H1 (cell line): Measurements from ENCODE around the gene LHFPL6. TPM values are rescaled to one million over a fixed set of nuclear protein-coding genes. Genes with fewer than 3 reads are reported as not detected.

Experiments used
- CTCF ChIA-PET: fragments of 300-600 bp; sonication (Branson Sonifier 250); formaldehyde crosslinking; loops from one replicate; lab custom pipeline; 2021; ENCODE audit not compliant: partially characterized antibody; lab: Charles Lee
- POLR2A ChIA-PET: fragments of 300-600 bp; sonication (Branson Sonifier 250); formaldehyde crosslinking; loops from one replicate; lab custom pipeline; 2021; ENCODE audit warnings: inconsistent platforms; ENCODE audit not compliant: partially characterized antibody; lab: Charles Lee
- DNase-seq, 2 experiments: peaks; one replicate each; pipeline versions ENCODE4 v3.0.0 to v3.0.0-alpha.2; 2010 to 2022; ENCODE audit warnings: low spot score in 2 of 2, low read depth in 1 of 2, mixed read lengths in 1 of 2
- FAIRE-seq: peaks from 2 replicates; lab custom pipeline; 2011; peaks lifted over from hg19 to GRCh38; lab: Jason Lieb, UNC
- H2AFZ ChIP-seq: 2 replicates; pipeline ENCODE4 v1.8.1; 2012; ENCODE audit warnings: low read length, inconsistent platforms
- H2AK5ac ChIP-seq: 2 replicates; pipeline ENCODE4 v1.6.1; 2013; ENCODE audit warnings: low read depth, low read length
- H2BK120ac ChIP-seq: replicated peaks from 2 replicates; pipeline ENCODE3; 2013; ENCODE audit warnings: low read depth, low read length, inconsistent platforms
- H2BK12ac ChIP-seq: 2 replicates; pipeline ENCODE4 v1.6.1; 2013; ENCODE audit warnings: low read depth, low read length
- H2BK15ac ChIP-seq: 2 replicates; pipeline ENCODE4 v1.6.1; 2013; ENCODE audit warnings: low read length
- H2BK20ac ChIP-seq: 2 replicates; pipeline ENCODE4 v1.6.1; 2013; ENCODE audit warnings: low read length
- H2BK5ac ChIP-seq: 2 replicates; pipeline ENCODE4 v1.6.1; 2013; ENCODE audit warnings: low read depth, low read length
- H3K14ac ChIP-seq: 2 replicates; pipeline ENCODE4 v1.6.1; 2013; ENCODE audit warnings: inconsistent platforms; ENCODE audit not compliant: insufficient read length
- H3K18ac ChIP-seq: 2 replicates; pipeline ENCODE4 v1.6.1; 2013; ENCODE audit warnings: low read length; ENCODE audit errors: extremely low read depth
- H3K23ac ChIP-seq: 2 replicates; pipeline ENCODE4 v1.6.1; 2013; ENCODE audit warnings: inconsistent platforms; ENCODE audit not compliant: insufficient read length
- H3K23me2 ChIP-seq: 2 replicates; pipeline ENCODE4 v1.6.1; 2013; ENCODE audit warnings: low read depth, low read length
- H3K27ac ChIP-seq: 2 replicates; pipeline ENCODE4 v1.6.1; 2011; ENCODE audit warnings: low read depth, low read length, inconsistent platforms
- H3K27me3 ChIP-seq, 4 experiments: replicated peaks in 1 of 4; 1 replicate in 1 of 4; 2 replicates in 3 of 4; pipeline versions ENCODE4 v1.6.1 to v1.8.1; 2011 to 2013; ENCODE audit warnings: low read length in 3 of 4, mild to moderate bottlenecking in 3 of 4, inconsistent platforms in 2 of 4, mixed read lengths in 2 of 4, moderate library complexity in 1 of 4; ENCODE audit not compliant: control insufficient read depth in 3 of 4, insufficient read depth in 3 of 4; ENCODE audit errors: extremely low read depth in 1 of 4
- H3K36me3 ChIP-seq, 4 experiments: 2 replicates each; pipeline versions ENCODE4 v1.6.1 to v1.8.1; 2011 to 2013; ENCODE audit warnings: mild to moderate bottlenecking in 4 of 4, low read length in 3 of 4, moderate library complexity in 2 of 4, control low read depth in 1 of 4, inconsistent platforms in 1 of 4; ENCODE audit not compliant: insufficient read depth in 4 of 4, control insufficient read depth in 2 of 4
- H3K4ac ChIP-seq: replicated peaks from 2 replicates; pipeline ENCODE3; 2013; ENCODE audit warnings: low read length, low read depth, mixed read lengths, inconsistent platforms; ENCODE audit not compliant: insufficient read length
- H3K4me1 ChIP-seq, 4 experiments: replicated peaks in 1 of 4; 1 replicate in 1 of 4; 2 replicates in 3 of 4; pipeline versions ENCODE4 v1.6.1 to v1.8.1; 2011 to 2013; ENCODE audit warnings: low read length in 3 of 4, inconsistent platforms in 2 of 4, mixed read lengths in 1 of 4; ENCODE audit not compliant: insufficient read depth in 4 of 4, control insufficient read depth in 3 of 4
- H3K4me2 ChIP-seq, 2 experiments: 2 replicates each; pipeline versions ENCODE4 v1.6.1 to v1.8.1; 2011 to 2013; ENCODE audit warnings: low read depth in 2 of 2, low read length in 2 of 2, control low read depth in 1 of 2, inconsistent platforms in 1 of 2, mild to moderate bottlenecking in 1 of 2; ENCODE audit not compliant: insufficient read depth in 1 of 2
- H3K4me3 ChIP-seq, 4 experiments: fragments of 200-600, 300-600 bp in 1 of 4; sonication (generic), shearing (Covaris generic), sonication (Bioruptor Twin) in 1 of 4; 2 replicates each; pipeline versions ENCODE4 v1.5.1 to v1.8.1; 2011 to 2016; ENCODE audit warnings: low read length in 4 of 4, low read depth in 3 of 4, control low read depth in 2 of 4, inconsistent platforms in 2 of 4, mild to moderate bottlenecking in 2 of 4, mixed read lengths in 1 of 4, moderate library complexity in 1 of 4; ENCODE audit not compliant: insufficient read depth in 2 of 4; ENCODE audit errors: extremely low read depth in 1 of 4
- H3K56ac ChIP-seq: replicated peaks from 2 replicates; pipeline ENCODE3; 2013; ENCODE audit warnings: low read depth, mild to moderate bottlenecking, mixed read lengths, low read length, inconsistent platforms; ENCODE audit not compliant: insufficient read length
- H3K79me1 ChIP-seq: 2 replicates; pipeline ENCODE4 v1.6.1; 2013; ENCODE audit warnings: low read depth, low read length, control low read depth
- H3K79me2 ChIP-seq, 2 experiments: 2 replicates each; pipeline versions ENCODE4 v1.6.1 to v1.8.1; 2012 to 2013; ENCODE audit warnings: low read length in 2 of 2, mild to moderate bottlenecking in 2 of 2, inconsistent platforms in 1 of 2; ENCODE audit not compliant: insufficient read depth in 2 of 2, control insufficient read depth in 1 of 2
- H3K9ac ChIP-seq, 4 experiments: replicated peaks in 1 of 4; 1 replicate in 1 of 4; 2 replicates in 3 of 4; pipeline versions ENCODE4 v1.6.1 to v1.8.1; 2011 to 2013; ENCODE audit warnings: low read depth in 3 of 4, low read length in 3 of 4, control low read depth in 2 of 4, mild to moderate bottlenecking in 2 of 4, moderate library complexity in 2 of 4, inconsistent platforms in 1 of 4; ENCODE audit errors: extremely low read depth in 1 of 4
- H3K9me3 ChIP-seq, 2 experiments: 2 replicates each; pipeline versions ENCODE4 v1.6.1 to v1.8.1; 2012 to 2013; ENCODE audit warnings: mild to moderate bottlenecking in 2 of 2, moderate library complexity in 2 of 2, control low read depth in 1 of 2, inconsistent platforms in 1 of 2, low read depth in 1 of 2, low read length in 1 of 2, mixed read lengths in 1 of 2; ENCODE audit not compliant: insufficient read depth in 2 of 2
- H4K20me1 ChIP-seq, 2 experiments: replicated peaks in 1 of 2; 2 replicates each; pipeline versions ENCODE3 to v1.8.1; 2011 to 2013; ENCODE audit warnings: inconsistent platforms in 2 of 2, low read length in 2 of 2, mild to moderate bottlenecking in 1 of 2; ENCODE audit not compliant: insufficient read depth in 2 of 2, control insufficient read depth in 1 of 2
- H4K5ac ChIP-seq: 2 replicates; pipeline ENCODE4 v1.6.1; 2013; ENCODE audit warnings: low read length, low read depth, mixed read lengths, inconsistent platforms; ENCODE audit not compliant: insufficient read length
- H4K8ac ChIP-seq: 2 replicates; pipeline ENCODE4 v1.8.0; 2013; ENCODE audit warnings: mild to moderate bottlenecking, moderate library complexity, low read length, inconsistent platforms; ENCODE audit not compliant: insufficient read depth; ENCODE audit errors: extremely low read depth
- H4K91ac ChIP-seq: replicated peaks from 2 replicates; pipeline ENCODE3; 2013; ENCODE audit warnings: low read length, mixed read lengths, inconsistent platforms; ENCODE audit not compliant: insufficient read length
- BCL11A ChIP-seq, 2 experiments: IDR thresholded peaks; one replicate each; pipeline ENCODE4 v1.6.1; 2011; ENCODE audit warnings: low read depth in 2 of 2, low read length in 2 of 2, mild to moderate bottlenecking in 2 of 2
- CHD2 ChIP-seq: IDR thresholded peaks from 2 replicates; pipeline ENCODE4 v1.6.1; 2012; ENCODE audit warnings: low read length, improper control_type of control experiment
- EZH2 ChIP-seq: fragments of 200-600 bp; sonication (generic); IDR thresholded peaks from 2 replicates; pipeline ENCODE4 v1.7.1; 2012; ENCODE audit warnings: low read depth, mild to moderate bottlenecking, moderate library complexity, low read length, inconsistent platforms; ENCODE audit not compliant: severe bottlenecking
- HDAC6 ChIP-seq: IDR thresholded peaks from one replicate; pipeline ENCODE4 v1.7.1; 2012; ENCODE audit warnings: low read depth, mild to moderate bottlenecking, inconsistent platforms, low read length, moderate library complexity
- POLR2AphosphoS5 ChIP-seq: IDR thresholded peaks from 2 replicates; pipeline ENCODE4 v1.6.1; 2011; ENCODE audit warnings: low read depth, low read length
- RBBP5 ChIP-seq: IDR thresholded peaks from 2 replicates; pipeline ENCODE4 v1.7.1; 2012; ENCODE audit warnings: low read depth, mild to moderate bottlenecking, inconsistent platforms, low read length, moderate library complexity, borderline replicate concordance
- RFX5 ChIP-seq: IDR thresholded peaks from 2 replicates; pipeline ENCODE4 v1.6.1; 2011; ENCODE audit warnings: low read depth, low read length, improper control_type of control experiment, borderline replicate concordance
- WGBS, 2 experiments: shearing (Covaris generic) in 1 of 2; methylation state at CpG; one replicate each; pipeline versions ENCODE4 v1.1.6 to v1.1.7; 2013 to 2015; ENCODE audit warnings: low lambda C conversion rate in 2 of 2, mixed read lengths in 2 of 2, inconsistent platforms in 1 of 2, low coverage in 1 of 2, missing lambda C conversion rate in 1 of 2; ENCODE audit not compliant: insufficient replicate concordance in 2 of 2, insufficient coverage in 1 of 2, insufficient read length in 1 of 2; ENCODE audit errors: extremely low coverage in 1 of 2, missing lambda C conversion rate in 1 of 2; 5-methylcytosine and 5-hydroxymethylcytosine counted together
- polyA plus RNA-seq, 7 experiments: library from polyadenylated mRNA; depleted of rRNA in 3 of 7; stranded (reverse) in 5 of 7; unstranded in 2 of 7; fragments of >200 nt in 5 of 7; fragments of 200-250 nt in 2 of 7; gene quantifications; 1 replicate in 5 of 7; 2 replicates in 1 of 7; 4 replicates in 1 of 7; pipeline versions ENCODE4 v1.2.1 to v1.2.3, GENCODE V29; 2011 to 2013; ENCODE audit warnings: missing spikeins in 2 of 7, mixed read lengths in 2 of 7
- total RNA-seq: library from RNA; stranded (reverse); fragmentation: NEBNext Ultra II Directional; extraction: Animal tissue kit (Norgen Biotek cat#: 25700); gene quantifications from 2 replicates; pipeline ENCODE4 v1.2.1, GENCODE V29; 2021

The LHFPL6 gene
- total and polyA plus RNA-seq, 2 of the 8 experiments (the other 6 are each of a cell fraction or from before 2014, with no cell fraction given): 7.6 to 17.0 TPM

- no peak overlapping the region; the same call in 1 of the 2 replicates for H2BK12ac ChIP-seq
- no peak overlapping the region for H2AK5ac ChIP-seq
- no peak overlapping the region for H2BK15ac ChIP-seq
- H3K14ac ChIP-seq: no peak overlapping the region
- ChIA-PET CTCF (interaction anchor here (0.9 to 9.6 kb wide), 5 partner anchors 162 to 196 kb away, joined by 3 to 76 read pairs (median 19); partner anchors contain the start of gene LHFPL6), POLR2A (no interaction called here)
- no peaks in the 10 kb centered on the region; the same call in 1 of the 2 replicates for H3K23me2 ChIP-seq
- H3K4me2 ChIP-seq: no peak overlapping the region
- H3K9ac ChIP-seq: no peak overlapping the region
- H3K4me1 ChIP-seq: peaks cover 2 to 23% (median 13%) of the 10 kb centered on the region in 4 experiments; a peak in 4 of 7 replicates
- H3K18ac ChIP-seq: no peak overlapping the region
- no peak overlapping the region for H2BK120ac ChIP-seq
- FAIRE-seq (no peak), DNase-seq (no peak)
- H3K27ac ChIP-seq: no peak overlapping the region
- no peaks in the 10 kb centered on the region for H3K79me1 ChIP-seq
- no peak overlapping the region for H3K23ac ChIP-seq
- no peak overlapping the region for H3K56ac ChIP-seq
- no peak overlapping the region for H2AFZ ChIP-seq
- H4K91ac ChIP-seq: no peak overlapping the region
- no peak overlapping the region for H4K5ac ChIP-seq
- H3K27me3 ChIP-seq: no peaks in the 10 kb centered on the region
- no peaks in the 10 kb centered on the region for H3K79me2 ChIP-seq
- no peak overlapping the region for H3K4ac ChIP-seq
- no peak overlapping the region for H2BK20ac ChIP-seq
- no peaks in the 10 kb centered on the region for H3K9me3 ChIP-seq
- H4K20me1 ChIP-seq: no peaks in the 10 kb centered on the region
- no peak overlapping the region for H2BK5ac ChIP-seq
- WGBS, 2 experiments: 82% methylated on average over 4 of the region's 4 CpGs; no CpG with 5 or more reads in 1 of the 2 experiments
- H3K36me3 ChIP-seq: no peaks in the 10 kb centered on the region
- H4K8ac ChIP-seq: no peak overlapping the region
- H3K4me3 ChIP-seq: no peak overlapping the region
- no peak for TF ChIP-seq BCL11A (IDR thresholded peaks at IDR 0.05; ENCODE audit: low read depth in 2 of 2, low read length in 2 of 2)
- no peak for TF ChIP-seq RFX5
- TF ChIP-seq CHD2: no peak
- no peak for TF ChIP-seq RBBP5
- TF ChIP-seq HDAC6: no peak
- TF ChIP-seq POLR2AphosphoS5: no peak
- TF ChIP-seq EZH2: no peak
Measured at GRCh38 chr13:39419876-39420275, 183.1 kb downstream of the LHFPL6 start.
